ENCODE results near the gene NRG4. TPM values are rescaled to one million over a fixed set of nuclear protein-coding genes. Genes with fewer than 3 reads are reported as not detected.
"Not testable (repeated sequence)": the region's sequence is repeated elsewhere in the genome, so short reads cannot be mapped to it uniquely, and the experiment has no call there.

Gene NRG4
- total RNA-seq, 2 donors from 2014 or later: 0.51 to 0.95 TPM

GRCh38 chr15:75989875-75990274 is 22.3 kb downstream of the NRG4 start:
- Mint-ChIP-seq H3K27ac (no peak overlapping the region), H3K4me1 (peaks cover 13% of the 10 kb centered on the region), H3K9me3 (peaks cover 5% of the 10 kb centered on the region), H3K4me3 (no peak overlapping the region), H3K27me3 (ENCODE audit: insufficient read depth) (no peaks in the 10 kb centered on the region), H3K36me3 (ENCODE audit: low read depth) (no peaks in the 10 kb centered on the region)
- Histone ChIP-seq H3K4me1 (ENCODE audit: control insufficient read depth, insufficient read depth, low read length) (no peaks in the 10 kb centered on the region), H3K27ac (ENCODE audit: low read depth, low read length) (no peak overlapping the region), H3K9me3 (ENCODE audit: control insufficient read depth, low read length) (no peaks in the 10 kb centered on the region), H3K27me3 (ENCODE audit: control insufficient read depth, insufficient read depth, low read length, poor library complexity, severe bottlenecking) (no peaks in the 10 kb centered on the region), H3K4me3 (ENCODE audit: low read length) (no peak overlapping the region), H3K36me3 (ENCODE audit: control insufficient read depth, insufficient read depth, low read length) (no peaks in the 10 kb centered on the region), H3K9ac (ENCODE audit: extremely low read depth, low read length, poor library complexity, severe bottlenecking) (no peak overlapping the region)
- TF ChIP-seq CTCF (conservative IDR thresholded peaks at IDR 0.05): no peak
- no peak for DNase-seq
- 89 to 96% methylated on average over 7 of the region's 7 CpGs for WGBS, 2 experiments (ENCODE audit: insufficient coverage in 1 of 2, insufficient read length in 1 of 2)

- WGBS, 2 experiments (ENCODE audit: insufficient coverage in 1 of 2, insufficient read length in 1 of 2): 85 to 97% methylated on average over 2 of the region's 2 CpGs
- Histone ChIP-seq H3K4me3 (ENCODE audit: low read length) (no peak overlapping the region), H3K27me3 (ENCODE audit: control insufficient read depth, insufficient read depth, low read length, poor library complexity, severe bottlenecking) (no peaks in the 10 kb centered on the region), H3K4me1 (ENCODE audit: control insufficient read depth, insufficient read depth, low read length) (no peaks in the 10 kb centered on the region), H3K27ac (ENCODE audit: low read depth, low read length) (no peak overlapping the region), H3K9ac (ENCODE audit: extremely low read depth, low read length, poor library complexity, severe bottlenecking) (no peak overlapping the region), H3K36me3 (ENCODE audit: control insufficient read depth, insufficient read depth, low read length) (no peaks in the 10 kb centered on the region), H3K9me3 (ENCODE audit: control insufficient read depth, low read length) (no peaks in the 10 kb centered on the region)
- Mint-ChIP-seq H3K9me3 (peaks cover 5% of the 10 kb centered on the region), H3K27me3 (ENCODE audit: insufficient read depth) (no peaks in the 10 kb centered on the region), H3K27ac (no peak overlapping the region), H3K4me1 (peaks cover 13% of the 10 kb centered on the region), H3K36me3 (ENCODE audit: low read depth) (no peaks in the 10 kb centered on the region), H3K4me3 (no peak overlapping the region)
- DNase-seq: no peak
- TF ChIP-seq CTCF (conservative IDR thresholded peaks at IDR 0.05): no peak
Measured at GRCh38 chr15:75989045-75989444, 23.2 kb downstream of the NRG4 start.

GRCh38 chr15:75985971-75986370 is 26.3 kb downstream of the NRG4 start:
- H3K4me3 ChIP-seq (ENCODE audit: low read length): no peak overlapping the region
- no peak overlapping the region for H3K27ac ChIP-seq (ENCODE audit: low read depth, low read length)
- H3K9me3 ChIP-seq (ENCODE audit: control insufficient read depth, low read length): no peaks in the 10 kb centered on the region
- H3K27ac Mint-ChIP-seq: no peak overlapping the region
- H3K36me3 ChIP-seq (ENCODE audit: control insufficient read depth, insufficient read depth, low read length): no peaks in the 10 kb centered on the region
- no peaks in the 10 kb centered on the region for H3K27me3 Mint-ChIP-seq (ENCODE audit: insufficient read depth)
- DNase-seq: no peak
- H3K4me3 Mint-ChIP-seq: no peak overlapping the region
- no peaks in the 10 kb centered on the region for H3K9me3 Mint-ChIP-seq
- H3K9ac ChIP-seq (ENCODE audit: extremely low read depth, low read length, poor library complexity, severe bottlenecking): no peak overlapping the region
- 89 to 97% methylated on average over 1 of the region's 1 CpG for WGBS, 2 experiments (ENCODE audit: insufficient coverage in 1 of 2, insufficient read length in 1 of 2)
- H3K4me1 Mint-ChIP-seq: peaks cover 17% of the 10 kb centered on the region
- no peaks in the 10 kb centered on the region for H3K27me3 ChIP-seq (ENCODE audit: control insufficient read depth, insufficient read depth, low read length, poor library complexity, severe bottlenecking)
- H3K4me1 ChIP-seq (ENCODE audit: control insufficient read depth, insufficient read depth, low read length): no peaks in the 10 kb centered on the region
- no peak for TF ChIP-seq CTCF (conservative IDR thresholded peaks at IDR 0.05)
- no peaks in the 10 kb centered on the region for H3K36me3 Mint-ChIP-seq (ENCODE audit: low read depth)

GRCh38 chr15:75984706-75985105 is 27.5 kb downstream of the NRG4 start:
- H3K27ac Mint-ChIP-seq; H3K9me3 Mint-ChIP-seq; H3K4me3 Mint-ChIP-seq; H3K27ac ChIP-seq (ENCODE audit: low read depth, low read length); DNase-seq; H3K4me1 ChIP-seq (ENCODE audit: control insufficient read depth, insufficient read depth, low read length); H3K9me3 ChIP-seq (ENCODE audit: control insufficient read depth, low read length); H3K36me3 Mint-ChIP-seq (ENCODE audit: low read depth); H3K27me3 Mint-ChIP-seq (ENCODE audit: insufficient read depth); H3K27me3 ChIP-seq (ENCODE audit: control insufficient read depth, insufficient read depth, low read length, poor library complexity, severe bottlenecking); H3K4me3 ChIP-seq (ENCODE audit: low read length); H3K36me3 ChIP-seq (ENCODE audit: control insufficient read depth, insufficient read depth, low read length); H3K9ac ChIP-seq (ENCODE audit: extremely low read depth, low read length, poor library complexity, severe bottlenecking): not testable (repeated sequence)
- peaks cover 17% of the 10 kb centered on the region for H3K4me1 Mint-ChIP-seq
- WGBS, 2 experiments (ENCODE audit: insufficient coverage in 1 of 2, insufficient read length in 1 of 2): 67 to 93% methylated on average over 2 of the region's 3 CpGs

Data from endodermal cell (in vitro differentiated cells).